Left kidney (tissue), 1 donor: ENCODE data around the gene SUCNR1. TPM values are rescaled to one million over a fixed set of nuclear protein-coding genes. Genes with fewer than 3 reads are reported as not detected.

ENCODE experiments used
- polyA plus RNA-seq: library from polyadenylated mRNA; unstranded; fragments of 120-200 nt; gene quantifications from one replicate; pipeline ENCODE4 v1.2.1, GENCODE V29; 2013; ENCODE audit not compliant: insufficient read length

The SUCNR1 gene
- polyA plus RNA-seq, 1 donor = 8.0 TPM

Other genes starting within 250 kb of the SUCNR1 start
- gene AADACL2, start 139.7 kb upstream of the SUCNR1 start, polyA plus RNA-seq = not detected
- gene AADAC, start 59.5 kb upstream of the SUCNR1 start, polyA plus RNA-seq = 0.25 TPM